ENCODE data around the gene ATP8B4.
A peak's percentile ranks its signal among the peaks of the same experiment; 100 is the strongest.

ATP8B4 gene

DNA sequence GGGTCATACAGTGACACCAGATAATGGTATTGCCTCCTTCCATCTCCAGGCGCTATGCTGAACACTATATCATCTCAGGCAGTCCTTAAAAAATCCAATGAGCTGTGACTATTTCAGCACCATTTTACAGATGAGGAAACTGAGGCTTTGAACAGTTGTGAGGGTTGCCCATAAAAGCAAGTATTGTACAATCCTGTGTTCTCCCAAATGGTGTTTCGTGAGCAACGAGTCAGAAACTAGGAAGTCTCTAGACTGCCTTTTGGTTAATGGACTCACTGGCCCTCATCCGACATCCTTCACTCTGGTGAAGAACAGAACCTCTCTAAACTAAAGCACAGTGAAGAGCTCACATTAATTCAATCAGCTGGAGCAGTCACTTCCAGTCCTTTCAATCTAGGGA is 61.8 kb downstream of the ATP8B4 start:
- Mint-ChIP-seq H3K36me3 (no peaks in the 10 kb centered on the region), H3K4me3 (no peak overlapping the region), H3K27ac (no peak overlapping the region), H3K27me3 (no peaks in the 10 kb centered on the region), H3K9me3 (no peaks in the 10 kb centered on the region), H3K4me1 (no peaks in the 10 kb centered on the region)
- CTCF ChIA-PET = no interaction called here
- no peak for DNase-seq

DNA sequence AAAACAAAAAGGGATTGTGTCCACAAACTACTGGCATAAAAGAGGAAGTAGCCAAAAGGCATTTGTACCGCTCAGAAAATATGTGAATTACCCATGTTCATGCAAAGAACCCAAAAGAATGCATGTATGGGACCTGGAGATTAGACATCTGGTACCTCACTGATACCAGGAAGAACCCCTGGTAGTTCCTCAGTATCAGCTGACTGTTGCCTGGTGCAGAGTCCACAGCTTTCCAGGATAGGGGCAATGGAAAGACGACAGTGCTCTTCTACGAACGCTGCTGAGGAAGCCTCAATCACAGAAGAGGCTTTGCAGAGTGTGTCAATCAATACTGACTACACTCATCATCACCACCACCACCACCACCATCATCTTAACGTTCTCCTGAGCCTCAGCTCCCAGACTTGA is 63.3 kb downstream of the ATP8B4 start:
- no peak for DNase-seq
- CTCF ChIA-PET = interaction anchor here (1.4 kb wide), 1 partner anchor 82 kb away, joined by 4 read pairs; no protein-coding TSS in a partner anchor
- Mint-ChIP-seq H3K4me3 (no peak overlapping the region), H3K36me3 (no peaks in the 10 kb centered on the region), H3K9me3 (no peaks in the 10 kb centered on the region), H3K27me3 (no peaks in the 10 kb centered on the region), H3K4me1 (no peaks in the 10 kb centered on the region), H3K27ac (no peak overlapping the region)

DNA sequence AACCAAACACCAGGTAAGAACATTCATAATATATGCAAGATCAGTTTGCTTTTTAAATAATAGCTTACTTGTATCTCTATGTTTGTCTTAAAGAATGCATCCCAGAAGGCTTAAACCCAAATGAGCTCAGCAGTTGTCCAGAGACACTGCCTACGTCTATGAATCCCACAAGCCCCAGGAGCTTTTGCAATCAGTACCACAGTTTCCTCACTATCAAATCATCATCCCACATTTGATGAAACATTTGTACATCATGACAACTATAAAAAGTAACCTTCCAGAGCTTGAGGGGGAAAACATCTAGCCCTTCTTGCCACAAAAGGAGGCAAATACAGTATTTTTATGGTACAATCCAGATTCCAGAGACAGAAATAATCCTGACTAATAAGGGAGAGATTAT is 63.7 kb downstream of the ATP8B4 start:
- no peak overlapping the region for H3K27ac Mint-ChIP-seq
- no peaks in the 10 kb centered on the region for H3K27me3 Mint-ChIP-seq
- H3K9me3 Mint-ChIP-seq = no peaks in the 10 kb centered on the region
- CTCF ChIA-PET = interaction anchor here (1.4 kb wide), 1 partner anchor 82 kb away, joined by 4 read pairs; no protein-coding TSS in a partner anchor
- no peak overlapping the region for H3K4me3 Mint-ChIP-seq
- H3K4me1 Mint-ChIP-seq = no peaks in the 10 kb centered on the region
- no peaks in the 10 kb centered on the region for H3K36me3 Mint-ChIP-seq
- no peak for DNase-seq

DNA sequence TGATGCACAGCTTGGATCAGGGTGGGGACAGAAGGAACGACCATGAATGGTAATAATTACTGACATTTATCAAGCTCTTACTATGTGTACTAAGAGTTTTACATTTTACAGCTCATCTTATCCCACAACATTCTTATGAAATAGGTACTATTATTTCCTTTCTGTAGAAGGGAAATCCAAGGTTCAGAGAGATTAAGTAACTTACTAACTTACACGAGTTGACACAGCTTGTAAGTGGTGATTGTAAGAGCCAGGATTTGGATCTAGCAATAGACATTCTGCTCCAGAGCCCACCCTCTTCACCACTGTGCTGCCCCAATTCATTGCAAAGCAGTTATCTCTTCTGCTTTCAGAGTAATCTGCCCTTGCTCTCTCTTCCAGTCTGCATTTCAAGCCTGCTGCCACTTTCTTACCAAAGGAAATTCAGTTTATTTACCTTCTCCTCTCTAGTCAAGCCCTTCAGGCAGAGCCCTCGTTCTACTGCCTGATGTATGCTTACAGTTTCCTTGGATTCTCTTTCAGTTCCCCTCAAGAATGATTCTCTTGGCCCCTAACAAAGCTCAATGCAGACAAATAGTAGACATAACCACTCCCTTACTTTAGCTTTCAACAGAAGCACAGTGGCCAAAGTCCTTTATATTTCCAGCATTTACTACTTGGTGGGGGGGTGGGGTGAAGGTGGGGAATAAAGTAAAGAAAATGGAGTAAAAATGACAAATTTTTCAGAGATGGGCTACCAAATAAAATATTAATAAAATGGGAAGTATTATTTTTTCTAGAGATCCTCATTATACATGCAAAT is 65.8 kb downstream of the ATP8B4 start:
- DNase-seq = no peak
- H3K36me3 Mint-ChIP-seq = no peaks in the 10 kb centered on the region
- H3K4me3 Mint-ChIP-seq = no peak overlapping the region
- H3K27me3 Mint-ChIP-seq = no peaks in the 10 kb centered on the region
- CTCF ChIA-PET = interaction anchor here (0.9 to 1.3 kb wide), 2 partner anchors 818 to 908 kb away, joined by 3 read pairs; no protein-coding TSS in a partner anchor
- H3K9me3 Mint-ChIP-seq = no peaks in the 10 kb centered on the region
- no peak overlapping the region for H3K27ac Mint-ChIP-seq
- H3K4me1 Mint-ChIP-seq = no peaks in the 10 kb centered on the region

DNA sequence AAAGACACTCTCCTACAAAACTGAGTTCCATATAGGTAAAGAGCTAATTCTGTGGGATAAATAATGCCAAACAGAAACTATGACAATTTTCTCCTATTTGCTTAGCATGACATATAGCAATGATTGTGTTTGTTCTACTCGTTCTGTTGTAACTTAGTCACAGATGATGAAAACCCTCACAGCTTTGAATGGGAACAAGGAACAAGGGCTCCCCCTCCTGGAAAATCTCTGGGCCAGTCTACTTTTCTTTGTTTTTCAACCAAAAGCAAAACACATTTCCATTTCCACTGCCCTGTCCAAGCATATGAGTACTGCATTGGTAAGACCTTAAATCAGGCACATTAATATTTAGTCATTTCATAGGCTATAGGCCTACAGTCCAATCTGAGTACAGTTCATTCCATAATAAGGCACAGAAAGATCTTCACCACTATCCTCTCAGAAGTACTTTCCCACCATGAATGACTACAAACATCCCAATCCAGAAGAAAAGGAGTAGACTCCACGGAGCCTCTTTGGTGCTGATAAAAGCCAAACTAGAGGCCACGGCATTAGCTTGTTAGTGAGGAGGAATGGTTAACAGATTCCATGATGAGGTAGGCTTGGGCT is 67.1 kb downstream of the ATP8B4 start:
- CTCF ChIA-PET = interaction anchor here (0.6 to 1.4 kb wide), 5 partner anchors 8 to 906 kb away, joined by 3 read pairs; no protein-coding TSS in a partner anchor
- no peak overlapping the region for H3K27ac Mint-ChIP-seq
- no peaks in the 10 kb centered on the region for H3K27me3 Mint-ChIP-seq
- H3K4me1 Mint-ChIP-seq = no peaks in the 10 kb centered on the region
- H3K4me3 Mint-ChIP-seq = no peak overlapping the region
- DNase-seq = peak; percentile 35
- no peaks in the 10 kb centered on the region for H3K36me3 Mint-ChIP-seq
- no peaks in the 10 kb centered on the region for H3K9me3 Mint-ChIP-seq

DNA sequence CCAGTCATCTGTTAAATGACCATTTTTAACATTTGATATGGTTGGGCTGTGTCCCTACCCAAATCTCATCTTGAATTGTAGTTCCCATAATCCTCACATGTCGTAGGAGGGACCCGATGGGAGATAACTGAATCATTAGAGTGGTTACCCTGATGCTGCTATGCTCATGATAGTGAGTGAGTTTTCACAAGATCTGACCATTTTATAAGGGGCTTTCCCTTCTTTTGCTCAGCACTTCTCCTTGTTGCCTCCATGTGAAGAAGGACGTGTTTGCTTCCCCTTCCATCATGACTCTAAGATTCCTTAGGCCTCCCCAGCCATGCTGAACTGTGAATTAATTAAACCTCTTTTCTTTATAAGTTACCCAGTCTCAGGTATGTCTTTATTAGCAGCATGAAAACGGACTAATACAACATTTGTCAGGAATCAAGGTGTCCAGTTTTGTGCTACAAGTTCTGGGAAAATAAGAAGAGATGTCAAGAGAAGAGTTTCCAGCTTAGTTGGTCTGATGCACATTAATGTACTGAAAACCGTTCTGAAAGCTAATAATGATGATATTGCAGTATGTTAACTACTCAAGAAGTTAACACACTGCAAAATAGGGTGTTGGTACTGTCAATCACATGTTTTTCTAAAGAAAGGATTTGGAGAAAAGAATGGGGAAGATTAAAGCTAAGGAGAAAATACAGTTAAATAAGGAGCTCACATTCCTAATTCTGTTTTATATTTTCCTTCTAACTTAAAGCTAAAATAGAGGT is 67.9 kb downstream of the ATP8B4 start:
- Mint-ChIP-seq H3K4me3 (no peak overlapping the region), H3K36me3 (no peaks in the 10 kb centered on the region), H3K27me3 (no peaks in the 10 kb centered on the region), H3K9me3 (no peaks in the 10 kb centered on the region), H3K27ac (no peak overlapping the region), H3K4me1 (no peaks in the 10 kb centered on the region)
- DNase-seq = no peak
- CTCF ChIA-PET = interaction anchor here (0.7 to 1.4 kb wide), 3 partner anchors 8 to 816 kb away, joined by 3 read pairs; no protein-coding TSS in a partner anchor

DNA sequence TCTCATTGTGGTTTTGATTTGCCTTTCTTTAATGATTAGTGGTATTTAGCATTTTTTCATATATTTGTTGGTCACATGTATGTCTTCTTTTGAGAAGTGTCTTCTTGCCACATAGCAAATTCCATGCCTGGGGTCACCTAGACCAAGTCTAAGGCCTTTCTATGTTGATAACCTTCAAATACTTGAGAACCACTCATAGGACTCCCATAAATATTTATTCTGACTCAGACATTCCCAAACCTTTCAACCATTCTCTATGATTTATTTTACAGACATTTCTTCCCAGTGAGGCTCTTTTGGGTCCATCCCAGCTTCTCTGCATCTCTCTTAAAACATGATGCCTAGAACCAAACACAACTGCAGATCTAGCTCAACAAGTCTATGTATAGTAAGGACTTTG is 69.2 kb downstream of the ATP8B4 start:
- H3K4me1 Mint-ChIP-seq = peaks cover 3% of the 10 kb centered on the region
- H3K36me3 Mint-ChIP-seq = no peaks in the 10 kb centered on the region
- no peaks in the 10 kb centered on the region for H3K9me3 Mint-ChIP-seq
- H3K4me3 Mint-ChIP-seq = no peak overlapping the region
- CTCF ChIA-PET = no interaction called here
- no peak overlapping the region for H3K27ac Mint-ChIP-seq
- no peaks in the 10 kb centered on the region for H3K27me3 Mint-ChIP-seq
- DNase-seq = no peak

DNA sequence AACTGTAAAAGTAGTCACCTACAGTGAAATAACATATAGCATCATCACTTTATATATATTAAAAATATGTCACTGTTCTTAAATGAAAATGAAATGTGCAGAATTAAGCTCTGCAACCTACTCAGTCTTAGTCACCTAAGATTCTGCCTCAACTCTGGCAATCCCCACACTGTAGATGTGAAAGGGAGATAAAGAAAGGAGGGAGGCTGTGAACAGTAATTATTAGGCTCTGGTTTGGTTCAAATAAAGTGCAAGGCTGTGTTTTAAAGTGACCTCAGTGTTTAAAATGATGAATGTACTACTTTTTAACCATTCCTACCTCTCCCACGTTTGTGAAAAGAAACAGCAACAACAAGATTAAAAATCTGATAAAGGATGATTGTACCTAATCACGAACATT is 72.2 kb downstream of the ATP8B4 start:
- Mint-ChIP-seq H3K4me3 (no peak overlapping the region), H3K4me1 (peaks cover 3% of the 10 kb centered on the region), H3K36me3 (no peaks in the 10 kb centered on the region), H3K27ac (no peak overlapping the region), H3K9me3 (peaks cover 9% of the 10 kb centered on the region), H3K27me3 (no peaks in the 10 kb centered on the region)
- CTCF ChIA-PET = interaction anchor here (1.1 to 1.3 kb wide), 2 partner anchors 28 to 901 kb away, joined by 3 read pairs; no protein-coding TSS in a partner anchor
- DNase-seq = no peak

DNA sequence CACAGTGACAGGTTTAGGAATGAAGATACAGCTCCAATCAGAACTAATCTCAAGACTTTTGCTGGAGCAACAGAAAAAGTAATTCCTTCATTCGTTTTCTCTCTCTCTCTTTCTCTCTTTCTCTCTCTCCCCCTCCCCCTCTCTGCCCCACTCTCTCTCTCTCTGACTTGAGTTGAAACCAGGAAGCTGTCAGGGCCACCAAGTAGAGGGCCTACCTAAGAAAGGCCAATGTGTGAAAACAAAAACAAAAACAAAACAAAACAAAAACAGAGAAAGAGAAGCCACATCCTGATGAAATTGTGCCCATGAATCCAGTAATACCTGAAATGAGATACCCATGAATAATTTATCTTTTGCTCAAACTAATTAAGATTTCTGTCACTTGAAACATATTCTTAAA is 72.9 kb downstream of the ATP8B4 start:
- Mint-ChIP-seq H3K9me3 (peaks cover 9% of the 10 kb centered on the region), H3K4me3 (no peak overlapping the region), H3K27ac (no peak overlapping the region), H3K27me3 (no peaks in the 10 kb centered on the region), H3K4me1 (peaks cover 3% of the 10 kb centered on the region), H3K36me3 (no peaks in the 10 kb centered on the region)
- CTCF ChIA-PET = interaction anchor here (1.1 to 1.3 kb wide), 2 partner anchors 27 to 900 kb away, joined by 3 read pairs; no protein-coding TSS in a partner anchor
- no peak for DNase-seq

DNA sequence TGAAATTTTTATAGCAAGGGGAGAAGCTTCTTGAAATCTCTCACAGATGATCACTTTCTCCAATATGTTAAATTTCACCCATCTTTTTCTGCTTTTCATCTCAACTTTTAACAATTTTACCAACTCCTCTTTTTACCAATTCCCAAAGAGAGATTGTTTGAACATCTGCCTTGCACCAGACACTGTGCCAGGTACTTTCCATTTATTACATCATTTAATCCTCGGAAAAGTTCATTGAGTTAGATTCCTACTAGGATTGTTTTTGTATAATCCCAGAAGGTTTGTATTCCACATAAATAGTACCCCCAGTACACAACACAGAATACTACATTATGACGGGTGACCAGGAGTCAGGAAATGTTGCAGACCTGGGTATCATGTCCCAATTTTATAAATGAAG is 74.1 kb downstream of the ATP8B4 start:
- no peak for DNase-seq
- Mint-ChIP-seq H3K4me1 (peaks cover 3% of the 10 kb centered on the region), H3K27ac (no peak overlapping the region), H3K9me3 (peaks cover 9% of the 10 kb centered on the region), H3K36me3 (no peaks in the 10 kb centered on the region), H3K27me3 (no peaks in the 10 kb centered on the region), H3K4me3 (no peak overlapping the region)
- CTCF ChIA-PET = no interaction called here

DNA sequence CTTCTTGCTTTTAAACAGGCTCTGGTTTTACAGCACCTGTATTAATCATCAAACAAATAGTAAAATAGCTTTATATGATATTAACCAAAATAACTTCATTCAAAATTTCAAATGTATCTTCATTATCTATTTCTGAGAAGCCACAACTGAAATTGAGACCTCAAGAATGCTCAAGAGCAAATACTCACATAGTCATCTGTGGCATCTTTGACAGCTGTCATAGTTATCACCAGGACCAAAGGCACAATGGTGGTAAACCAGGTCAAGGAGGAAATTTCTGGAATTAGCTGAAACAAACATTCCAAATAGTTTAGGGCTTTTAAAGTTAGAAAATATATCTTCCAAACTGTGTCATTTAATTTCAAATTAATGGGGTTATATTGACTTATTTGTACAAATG is 74.6 kb downstream of the ATP8B4 start:
- H3K36me3 Mint-ChIP-seq = no peaks in the 10 kb centered on the region
- H3K9me3 Mint-ChIP-seq = peaks cover 9% of the 10 kb centered on the region
- DNase-seq = no peak
- CTCF ChIA-PET = interaction anchor here (0.7 kb wide), 1 partner anchor 101 kb away, joined by 4 read pairs; no protein-coding TSS in a partner anchor
- H3K27ac Mint-ChIP-seq = no peak overlapping the region
- H3K4me1 Mint-ChIP-seq = peaks cover 3% of the 10 kb centered on the region
- H3K27me3 Mint-ChIP-seq = no peaks in the 10 kb centered on the region
- H3K4me3 Mint-ChIP-seq = no peak overlapping the region

DNA sequence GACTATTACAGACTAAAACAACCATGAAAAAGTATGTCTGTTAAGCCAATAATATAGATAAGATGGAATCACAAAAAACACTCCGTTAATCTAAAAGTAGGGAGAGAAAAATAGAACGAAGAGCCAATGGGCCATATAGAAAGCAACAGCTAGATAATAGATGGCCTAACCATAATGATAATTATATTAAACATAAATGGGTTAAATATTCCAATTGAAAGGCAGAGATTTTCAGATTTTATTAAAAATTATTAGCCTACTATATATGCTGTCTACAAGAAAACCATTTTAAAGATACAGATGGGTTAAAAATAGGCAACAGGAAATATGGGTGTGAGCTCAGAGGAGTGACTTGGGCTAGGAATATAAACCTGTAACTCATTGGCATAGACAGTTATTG is 76.3 kb downstream of the ATP8B4 start:
- Mint-ChIP-seq H3K27me3 (no peaks in the 10 kb centered on the region), H3K4me1 (peaks cover 3% of the 10 kb centered on the region), H3K27ac (no peak overlapping the region), H3K4me3 (no peak overlapping the region), H3K36me3 (no peaks in the 10 kb centered on the region), H3K9me3 (peaks cover 9% of the 10 kb centered on the region)
- DNase-seq = no peak
- CTCF ChIA-PET = no interaction called here

DNA sequence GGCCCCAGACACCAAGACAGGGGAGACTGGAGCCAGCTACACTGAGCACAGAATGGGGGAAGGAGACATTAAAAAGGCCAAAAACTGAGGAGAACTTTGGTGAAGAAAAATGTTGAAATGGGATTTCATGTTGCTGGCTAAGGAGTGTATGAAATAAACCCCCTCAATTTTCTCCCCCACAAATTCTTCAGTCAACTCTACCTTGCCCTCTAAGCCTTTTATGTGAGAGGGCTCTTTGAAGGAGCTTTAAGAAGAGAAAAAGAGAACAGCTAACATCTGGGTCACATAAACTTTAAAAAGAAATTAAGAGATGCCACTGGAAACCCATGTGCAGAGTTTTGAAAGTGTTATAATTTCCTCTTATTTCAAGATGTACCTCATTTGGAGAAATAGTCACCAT is 88.6 kb downstream of the ATP8B4 start:
- CTCF ChIA-PET = no interaction called here
- DNase-seq = no peak
- Mint-ChIP-seq H3K4me1 (no peaks in the 10 kb centered on the region), H3K27me3 (no peaks in the 10 kb centered on the region), H3K9me3 (no peaks in the 10 kb centered on the region), H3K4me3 (no peak overlapping the region), H3K27ac (no peak overlapping the region), H3K36me3 (no peaks in the 10 kb centered on the region)

DNA sequence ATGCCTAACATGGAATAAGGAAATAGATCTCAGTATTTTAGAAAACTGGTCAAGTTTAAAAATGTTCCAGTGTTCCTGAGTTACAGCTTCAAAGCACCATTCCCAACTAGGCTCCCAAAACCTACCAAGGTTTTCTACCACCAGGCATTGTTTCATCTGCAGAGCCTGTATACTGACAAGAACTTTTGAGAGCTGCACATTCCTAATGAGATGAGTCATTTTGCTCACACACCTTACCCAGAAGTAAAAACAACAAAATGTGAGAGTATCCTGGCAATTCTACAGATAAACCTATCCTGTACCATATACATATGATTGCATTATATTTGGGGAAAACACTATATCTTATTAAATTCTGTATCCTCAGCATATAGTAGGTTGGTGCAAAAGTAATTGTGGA is 90.7 kb downstream of the ATP8B4 start:
- Mint-ChIP-seq H3K27me3 (no peaks in the 10 kb centered on the region), H3K4me1 (no peaks in the 10 kb centered on the region), H3K9me3 (no peaks in the 10 kb centered on the region), H3K36me3 (no peaks in the 10 kb centered on the region), H3K4me3 (no peak overlapping the region), H3K27ac (no peak overlapping the region)
- CTCF ChIA-PET = interaction anchor here (1.1 kb wide), 1 partner anchor 10 kb away, joined by 4 read pairs; no protein-coding TSS in a partner anchor
- no peak for DNase-seq
